H9 (cell line): ENCODE data around the gene MACIR. TPM values are rescaled to one million over a fixed set of nuclear protein-coding genes. Genes with fewer than 3 reads are reported as not detected.

Source experiments
- DNase-seq: peaks from one replicate; pipeline ENCODE4 v3.0.0-alpha.2; 2017
- H2AFZ ChIP-seq: one replicate; pipeline ENCODE4 v1.6.1; 2013; ENCODE audit warnings: mild to moderate bottlenecking, low read length, control low read depth, moderate library complexity
- H2AK5ac ChIP-seq: 2 replicates; pipeline ENCODE4 v1.6.1; 2013; ENCODE audit warnings: low read length, control low read depth, mixed read lengths; ENCODE audit not compliant: insufficient read length
- H2BK120ac ChIP-seq: one replicate; pipeline ENCODE4 v1.6.1; 2013; ENCODE audit warnings: low read depth, mild to moderate bottlenecking, low read length, control low read depth, inconsistent platforms; ENCODE audit not compliant: poor library complexity, severe bottlenecking
- H2BK12ac ChIP-seq: 2 replicates; pipeline ENCODE4 v1.6.1; 2013; ENCODE audit warnings: low read length, control low read depth, mixed read lengths, low read depth; ENCODE audit not compliant: insufficient read length
- H2BK15ac ChIP-seq: 2 replicates; pipeline ENCODE4 v1.6.1; 2013; ENCODE audit warnings: low read depth, low read length, control low read depth
- H2BK20ac ChIP-seq: one replicate; pipeline ENCODE4 v1.6.1; 2013; ENCODE audit warnings: low read depth, mild to moderate bottlenecking, low read length, control low read depth, inconsistent platforms; ENCODE audit not compliant: poor library complexity, severe bottlenecking
- H2BK5ac ChIP-seq: 2 replicates; pipeline ENCODE4 v1.6.1; 2013; ENCODE audit warnings: low read length, control low read depth, mixed read lengths; ENCODE audit not compliant: insufficient read length
- H3K14ac ChIP-seq: 2 replicates; pipeline ENCODE4 v1.6.1; 2013; ENCODE audit warnings: low read length, control low read depth; ENCODE audit not compliant: insufficient read depth
- H3K18ac ChIP-seq: 2 replicates; pipeline ENCODE4 v1.6.1; 2013; ENCODE audit warnings: low read depth, mild to moderate bottlenecking, mixed read lengths, low read length, control low read depth; ENCODE audit not compliant: insufficient read length
- H3K23ac ChIP-seq: 2 replicates; pipeline ENCODE4 v1.6.1; 2013; ENCODE audit warnings: low read length, control low read depth, mixed read lengths, low read depth; ENCODE audit not compliant: insufficient read length
- H3K23me2 ChIP-seq: 2 replicates; pipeline ENCODE4 v1.6.1; 2013; ENCODE audit warnings: low read depth, mild to moderate bottlenecking, mixed read lengths, low read length, control low read depth; ENCODE audit not compliant: insufficient read length, poor library complexity, severe bottlenecking
- H3K27ac ChIP-seq: 2 replicates; pipeline ENCODE4 v1.5.1; 2013; ENCODE audit warnings: low read length, control low read depth, mixed read lengths, low read depth; ENCODE audit not compliant: insufficient read length
- H3K27me3 ChIP-seq: 2 replicates; pipeline ENCODE4 v1.6.1; 2013; ENCODE audit warnings: low read length, control low read depth, inconsistent platforms; ENCODE audit not compliant: insufficient read depth
- H3K4ac ChIP-seq: 2 replicates; pipeline ENCODE4 v1.6.1; 2013; ENCODE audit warnings: low read depth, mild to moderate bottlenecking, control low read depth, inconsistent platforms, low read length, moderate library complexity
- H3K4me1 ChIP-seq: 2 replicates; pipeline ENCODE4 v1.6.1; 2013; ENCODE audit warnings: low read length, control low read depth, inconsistent platforms; ENCODE audit not compliant: insufficient read depth
- H3K4me2 ChIP-seq: 2 replicates; pipeline ENCODE4 v1.6.1; 2013; ENCODE audit warnings: low read length, control low read depth, mixed read lengths; ENCODE audit not compliant: insufficient read length, insufficient read depth
- H3K56ac ChIP-seq: 2 replicates; pipeline ENCODE4 v1.6.1; 2013; ENCODE audit warnings: low read depth, mild to moderate bottlenecking, mixed read lengths, low read length, control low read depth; ENCODE audit not compliant: insufficient read length
- H3K79me1 ChIP-seq: 2 replicates; pipeline ENCODE4 v1.6.1; 2013; ENCODE audit warnings: low read depth, mild to moderate bottlenecking, moderate library complexity, low read length, control low read depth, inconsistent platforms; ENCODE audit not compliant: insufficient read depth, poor library complexity, severe bottlenecking
- H3K79me2 ChIP-seq: 2 replicates; pipeline ENCODE4 v1.6.1; 2013; ENCODE audit warnings: low read length, control low read depth, inconsistent platforms; ENCODE audit not compliant: insufficient read depth
- H3K9ac ChIP-seq: 2 replicates; pipeline ENCODE4 v1.6.1; 2013; ENCODE audit warnings: low read length, control low read depth, mixed read lengths; ENCODE audit not compliant: insufficient read length; ENCODE audit errors: extremely low read depth
- H3K9me3 ChIP-seq: one replicate; pipeline ENCODE4 v1.6.1; 2013; ENCODE audit warnings: low read depth, low read length, inconsistent platforms; ENCODE audit not compliant: control insufficient read depth
- H3T11ph ChIP-seq: one replicate; pipeline ENCODE4 v1.6.1; 2013; ENCODE audit warnings: mild to moderate bottlenecking, low read length, control low read depth, inconsistent platforms
- H4K20me1 ChIP-seq: one replicate; pipeline ENCODE4 v1.6.1; 2013; ENCODE audit not compliant: control insufficient read depth, insufficient read length, insufficient read depth
- H4K5ac ChIP-seq: 2 replicates; pipeline ENCODE4 v1.6.1; 2013; ENCODE audit warnings: low read depth, mild to moderate bottlenecking, mixed read lengths, low read length, control low read depth; ENCODE audit not compliant: insufficient read length
- H4K8ac ChIP-seq: replicated peaks from 2 replicates; pipeline ENCODE4 v1.6.1; 2013; ENCODE audit warnings: low read length, control low read depth, mixed read lengths, low read depth; ENCODE audit not compliant: insufficient read length
- H4K91ac ChIP-seq: 2 replicates; pipeline ENCODE4 v1.6.1; 2013; ENCODE audit warnings: low read depth, mild to moderate bottlenecking, moderate library complexity, mixed read lengths, low read length, control low read depth; ENCODE audit not compliant: insufficient read length
- H3K27ac Mint-ChIP-seq, 3 experiments: 2 replicates in 2 of 3; 3 replicates in 1 of 3; pipeline ENCODE4 v1.8.0; 2020 to 2021; ENCODE audit warnings: mixed read lengths in 3 of 3, mild to moderate bottlenecking in 1 of 3, moderate library complexity in 1 of 3
- H3K27me3 Mint-ChIP-seq: 2 replicates; pipeline ENCODE4 v1.8.0; 2021; ENCODE audit warnings: low read depth, mild to moderate bottlenecking, moderate library complexity, mixed read lengths
- H3K36me3 Mint-ChIP-seq, 3 experiments: 2 replicates in 2 of 3; 3 replicates in 1 of 3; pipeline ENCODE4 v1.8.0; 2020 to 2021; ENCODE audit warnings: low read depth in 3 of 3, mixed read lengths in 3 of 3; ENCODE audit not compliant: insufficient read depth in 1 of 3
- H3K4me1 Mint-ChIP-seq, 2 experiments: 2 replicates each; pipeline ENCODE4 v1.8.0; 2020; ENCODE audit warnings: mixed read lengths in 2 of 2
- H3K4me3 Mint-ChIP-seq, 2 experiments: 2 replicates in 1 of 2; 3 replicates in 1 of 2; pipeline ENCODE4 v1.8.0; 2020 to 2021; ENCODE audit warnings: mild to moderate bottlenecking in 2 of 2, mixed read lengths in 2 of 2, moderate library complexity in 1 of 2
- H3K9me3 Mint-ChIP-seq, 2 experiments: 2 replicates in 1 of 2; 3 replicates in 1 of 2; pipeline ENCODE4 v1.8.0; 2020; ENCODE audit warnings: mild to moderate bottlenecking in 2 of 2, mixed read lengths in 2 of 2, moderate library complexity in 1 of 2
- WGBS: extraction: QIAGEN DNeasy Blood & Tissue Kit; methylation state at CpG from one replicate; pipeline ENCODE4 v1.1.7; 2013; ENCODE audit warnings: missing lambda C conversion rate, low lambda C conversion rate, mixed read lengths; ENCODE audit not compliant: insufficient read length; ENCODE audit errors: extremely low coverage; 5-methylcytosine and 5-hydroxymethylcytosine counted together
- total RNA-seq: library from RNA; stranded (reverse); gene quantifications from 2 replicates; pipeline ENCODE4 v1.2.1, GENCODE V29; 2021
- TF ChIP-seq, protein P1 (sequence below): fragments of 200-600 bp; sonication (generic); conservative IDR thresholded peaks from 3 replicates; pipeline ENCODE4 v1.8.0; 2021; ENCODE audit warnings: antibody characterized with exemption, mild to moderate bottlenecking

Gene MACIR
- total RNA-seq, 1 experiment from 2014 or later: 11.7 TPM

DNA sequence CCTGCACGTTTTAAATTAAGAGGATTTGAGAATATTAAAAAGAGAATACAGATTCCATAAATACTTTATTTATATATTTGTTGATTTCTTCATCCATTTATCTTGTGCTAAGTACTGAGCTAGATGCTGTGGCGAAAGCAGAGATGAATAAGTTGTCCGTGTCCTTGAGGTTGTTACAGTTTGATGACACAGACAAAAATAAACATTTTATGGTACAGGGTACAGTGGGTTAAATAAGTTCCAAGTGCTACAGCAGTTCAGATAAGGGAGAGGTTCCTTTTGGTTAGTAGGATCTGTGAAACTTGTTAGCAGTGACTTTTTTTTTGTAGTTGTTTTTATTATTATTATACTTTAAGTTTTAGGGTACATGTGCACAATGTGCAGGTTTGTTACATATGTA lies 50.2 kb downstream of the MACIR start:
- no CpG with 5 or more reads among the region's 3 CpGs for WGBS
- H3K9me3 Mint-ChIP-seq: no peaks in the 10 kb centered on the region

More for the DNA sequence above, 50.2 kb downstream of the MACIR start:
- no peak overlapping the region for H4K5ac ChIP-seq
- no peak overlapping the region for H3K27ac ChIP-seq
- no peak overlapping the region for H3K4ac ChIP-seq
- H3K23ac ChIP-seq: no peak overlapping the region
- no peak overlapping the region for H3K56ac ChIP-seq
- no peak overlapping the region for H3K14ac ChIP-seq
- Mint-ChIP-seq H3K36me3 (no peaks in the 10 kb centered on the region), H3K27me3 (no peaks in the 10 kb centered on the region), H3K4me1 (no peaks in the 10 kb centered on the region), H3K27ac (no peak overlapping the region), H3K4me3 (no peak overlapping the region)
- no peak overlapping the region for H3T11ph ChIP-seq
- no peak for DNase-seq
- no peak overlapping the region for H2BK15ac ChIP-seq
- H3K9me3 ChIP-seq: no peaks in the 10 kb centered on the region
- H4K8ac ChIP-seq: no peak overlapping the region
- no peak overlapping the region for H3K18ac ChIP-seq
- no peaks in the 10 kb centered on the region for H3K79me1 ChIP-seq
- H2BK20ac ChIP-seq: no peak overlapping the region
- H2AFZ ChIP-seq: no peak overlapping the region
- no peak overlapping the region for H2AK5ac ChIP-seq
- no peak overlapping the region for H4K91ac ChIP-seq
- H4K20me1 ChIP-seq: no peaks in the 10 kb centered on the region
- no peaks in the 10 kb centered on the region for H3K27me3 ChIP-seq
- H2BK120ac ChIP-seq: no peak overlapping the region
- no peak overlapping the region for H2BK12ac ChIP-seq
- TF ChIP-seq, protein P1, sequence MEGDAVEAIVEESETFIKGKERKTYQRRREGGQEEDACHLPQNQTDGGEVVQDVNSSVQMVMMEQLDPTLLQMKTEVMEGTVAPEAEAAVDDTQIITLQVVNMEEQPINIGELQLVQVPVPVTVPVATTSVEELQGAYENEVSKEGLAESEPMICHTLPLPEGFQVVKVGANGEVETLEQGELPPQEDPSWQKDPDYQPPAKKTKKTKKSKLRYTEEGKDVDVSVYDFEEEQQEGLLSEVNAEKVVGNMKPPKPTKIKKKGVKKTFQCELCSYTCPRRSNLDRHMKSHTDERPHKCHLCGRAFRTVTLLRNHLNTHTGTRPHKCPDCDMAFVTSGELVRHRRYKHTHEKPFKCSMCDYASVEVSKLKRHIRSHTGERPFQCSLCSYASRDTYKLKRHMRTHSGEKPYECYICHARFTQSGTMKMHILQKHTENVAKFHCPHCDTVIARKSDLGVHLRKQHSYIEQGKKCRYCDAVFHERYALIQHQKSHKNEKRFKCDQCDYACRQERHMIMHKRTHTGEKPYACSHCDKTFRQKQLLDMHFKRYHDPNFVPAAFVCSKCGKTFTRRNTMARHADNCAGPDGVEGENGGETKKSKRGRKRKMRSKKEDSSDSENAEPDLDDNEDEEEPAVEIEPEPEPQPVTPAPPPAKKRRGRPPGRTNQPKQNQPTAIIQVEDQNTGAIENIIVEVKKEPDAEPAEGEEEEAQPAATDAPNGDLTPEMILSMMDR: no peak
- H2BK5ac ChIP-seq: no peak overlapping the region
- H3K4me1 ChIP-seq: no peaks in the 10 kb centered on the region
- H3K9ac ChIP-seq: no peak overlapping the region
- H3K4me2 ChIP-seq: no peak overlapping the region
- H3K79me2 ChIP-seq: no peaks in the 10 kb centered on the region
- no peaks in the 10 kb centered on the region for H3K23me2 ChIP-seq
